AG04449 (cell line): ENCODE measurements around the gene TMEM117.

Experiments
- CTCF ChIA-PET: fragments of 350-600 bp; formaldehyde crosslinking; extraction: SDS; loops from one replicate; lab custom pipeline; 2021; ENCODE audit warnings: antibody characterized with exemption; lab: Yijun Ruan, JAX
- POLR2A ChIA-PET: fragments of 400-600, 350-600 bp; formaldehyde crosslinking; extraction: SDS; loops from one replicate; lab custom pipeline; 2020; ENCODE audit warnings: antibody characterized with exemption, inconsistent platforms; lab: Yijun Ruan, JAX
- DNase-seq: peaks from one replicate; pipeline ENCODE4 v3.0.0-alpha.2; 2010; ENCODE audit warnings: low read depth, low spot score
- H3K4me3 ChIP-seq: 2 replicates; pipeline ENCODE4 v1.5.1; 2011; ENCODE audit warnings: low read depth, mild to moderate bottlenecking, control low read depth, low read length
- TF ChIP-seq, protein P1 (sequence below): IDR thresholded peaks from one replicate; pipeline ENCODE4 v1.5.1; 2011; ENCODE audit warnings: mild to moderate bottlenecking, moderate library complexity, low read length, control low read depth, inconsistent platforms; ENCODE audit not compliant: insufficient read depth; ENCODE audit errors: missing control alignments

TMEM117 gene

DNA sequence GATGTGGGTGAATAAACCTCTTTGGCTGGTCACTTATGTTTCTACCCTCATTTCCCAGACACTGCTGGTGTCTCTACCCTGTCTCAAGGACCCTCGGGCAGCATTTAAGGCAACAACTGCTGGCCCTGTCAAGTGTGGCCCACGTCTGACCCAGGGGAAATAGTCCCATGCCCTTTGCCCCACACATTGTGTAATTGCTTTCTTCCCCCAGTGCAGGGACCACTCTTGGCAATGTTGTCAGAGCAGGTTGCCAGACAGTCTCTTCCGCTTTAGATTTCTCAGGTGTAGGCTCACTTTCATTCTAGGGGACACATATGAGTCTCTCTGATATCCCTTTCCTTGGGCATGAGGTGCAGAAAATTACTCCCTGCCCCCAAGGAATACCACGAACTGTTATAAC is 216.7 kb downstream of the TMEM117 start:
- TF ChIP-seq, protein P1, sequence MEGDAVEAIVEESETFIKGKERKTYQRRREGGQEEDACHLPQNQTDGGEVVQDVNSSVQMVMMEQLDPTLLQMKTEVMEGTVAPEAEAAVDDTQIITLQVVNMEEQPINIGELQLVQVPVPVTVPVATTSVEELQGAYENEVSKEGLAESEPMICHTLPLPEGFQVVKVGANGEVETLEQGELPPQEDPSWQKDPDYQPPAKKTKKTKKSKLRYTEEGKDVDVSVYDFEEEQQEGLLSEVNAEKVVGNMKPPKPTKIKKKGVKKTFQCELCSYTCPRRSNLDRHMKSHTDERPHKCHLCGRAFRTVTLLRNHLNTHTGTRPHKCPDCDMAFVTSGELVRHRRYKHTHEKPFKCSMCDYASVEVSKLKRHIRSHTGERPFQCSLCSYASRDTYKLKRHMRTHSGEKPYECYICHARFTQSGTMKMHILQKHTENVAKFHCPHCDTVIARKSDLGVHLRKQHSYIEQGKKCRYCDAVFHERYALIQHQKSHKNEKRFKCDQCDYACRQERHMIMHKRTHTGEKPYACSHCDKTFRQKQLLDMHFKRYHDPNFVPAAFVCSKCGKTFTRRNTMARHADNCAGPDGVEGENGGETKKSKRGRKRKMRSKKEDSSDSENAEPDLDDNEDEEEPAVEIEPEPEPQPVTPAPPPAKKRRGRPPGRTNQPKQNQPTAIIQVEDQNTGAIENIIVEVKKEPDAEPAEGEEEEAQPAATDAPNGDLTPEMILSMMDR = no peak
- H3K4me3 ChIP-seq = no peak overlapping the region
- ChIA-PET POLR2A (no interaction called here), CTCF (no interaction called here)
- DNase-seq = no peak

DNA sequence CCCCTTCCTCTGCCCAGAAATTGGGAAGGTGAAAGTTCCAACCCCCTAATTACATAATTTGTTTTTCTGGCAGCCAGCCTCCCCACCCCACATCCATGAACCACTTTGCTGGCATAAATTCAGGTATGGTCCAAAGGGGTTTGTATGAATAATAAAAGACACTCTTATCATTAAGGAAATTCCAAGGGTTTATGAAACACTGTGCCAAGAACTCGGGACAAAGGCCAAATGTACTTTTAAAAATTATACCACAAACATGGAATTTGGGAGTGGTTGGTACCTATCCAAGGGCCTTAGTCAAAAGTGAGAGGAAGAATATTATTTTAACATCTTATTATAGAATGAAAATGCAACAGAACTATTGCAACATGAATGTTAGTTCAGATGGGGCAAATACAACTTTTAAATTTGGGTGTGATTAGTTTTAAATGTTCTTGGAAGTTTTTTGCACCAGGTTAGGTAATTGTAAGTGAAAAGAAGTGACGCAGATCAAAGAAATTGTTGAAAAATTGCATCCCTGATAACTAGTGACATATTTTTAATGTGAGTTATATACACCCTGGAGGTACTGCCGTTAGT is 217.8 kb downstream of the TMEM117 start:
- CTCF ChIA-PET = no interaction called here
- POLR2A ChIA-PET = no interaction called here
- peak; percentile 23 for DNase-seq
- TF ChIP-seq, protein P1 = no peak
- H3K4me3 ChIP-seq = no peak overlapping the region

DNA sequence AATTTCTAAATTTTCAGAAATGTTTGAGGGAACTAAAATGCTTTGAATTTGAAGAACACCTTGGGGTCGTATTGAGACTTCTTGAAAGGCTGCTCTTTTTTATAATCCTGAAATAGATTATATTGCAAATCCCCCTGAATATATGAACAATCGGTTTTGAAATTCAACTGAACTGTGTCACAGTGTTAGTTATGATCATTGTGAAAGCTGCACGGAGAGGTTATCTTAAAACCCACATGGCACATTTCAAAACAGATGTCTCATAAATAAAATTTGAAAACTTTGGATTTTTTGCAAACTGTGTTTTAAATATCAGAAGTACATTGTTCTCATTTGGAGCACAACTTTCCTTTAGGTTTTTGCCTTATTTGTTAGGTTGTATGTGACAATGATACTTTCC is 218.4 kb downstream of the TMEM117 start:
- DNase-seq = no peak
- CTCF ChIA-PET = no interaction called here
- POLR2A ChIA-PET = no interaction called here
- H3K4me3 ChIP-seq = no peak overlapping the region
- TF ChIP-seq, protein P1 = no peak

DNA sequence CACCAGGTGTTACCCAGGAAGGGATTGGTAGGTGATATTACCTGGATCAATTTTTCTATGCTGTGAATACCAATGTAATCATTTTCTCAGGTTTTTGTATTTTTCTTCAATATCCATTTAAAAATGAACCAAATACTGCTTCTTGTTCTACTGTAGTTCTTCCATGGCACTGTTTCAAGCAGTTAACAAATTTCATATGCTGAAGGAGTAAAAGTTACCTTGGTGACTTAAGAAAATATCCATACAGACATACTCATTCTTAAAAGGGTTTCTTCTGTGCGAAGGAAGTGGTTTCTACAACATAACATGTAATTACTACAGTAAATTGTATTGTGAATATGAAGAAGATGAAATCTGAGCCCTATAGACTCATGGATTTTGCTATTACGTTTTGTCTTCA is 222.5 kb downstream of the TMEM117 start:
- no peak overlapping the region for H3K4me3 ChIP-seq
- no peak for DNase-seq
- ChIA-PET POLR2A (no interaction called here), CTCF (no interaction called here)
- TF ChIP-seq, protein P1 = no peak

- DNase-seq = no peak
- TF ChIP-seq, protein P1 = no peak
- H3K4me3 ChIP-seq = no peak overlapping the region
- ChIA-PET CTCF (interaction anchor here (1.0 kb wide), 1 partner anchor 9 kb away, joined by 3 read pairs; no protein-coding TSS in a partner anchor), POLR2A (no interaction called here)
Observed at GRCh38 chr12:44059476-44059875, 223.6 kb downstream of the TMEM117 start.

DNA sequence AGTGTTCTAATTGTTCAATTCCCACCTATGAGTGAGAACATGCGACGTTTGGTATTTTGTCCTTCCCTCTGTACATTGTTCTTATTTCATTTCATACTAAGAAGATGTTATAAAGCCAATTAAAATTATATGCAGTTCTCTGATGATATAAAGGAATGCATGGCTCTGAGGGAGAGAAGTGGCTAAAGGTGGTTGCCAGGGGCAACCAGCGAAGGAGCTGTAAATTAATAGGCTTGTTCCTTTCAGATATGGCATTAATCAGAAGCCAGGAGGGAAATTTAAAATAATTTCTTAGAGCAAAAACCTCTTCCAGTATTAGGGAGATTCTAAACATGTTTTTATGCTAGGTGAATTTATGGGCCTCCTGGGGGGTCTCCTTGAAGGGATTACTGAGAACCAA is 227.8 kb downstream of the TMEM117 start:
- ChIA-PET CTCF (no interaction called here), POLR2A (no interaction called here)
- no peak for DNase-seq
- no peak overlapping the region for H3K4me3 ChIP-seq
- TF ChIP-seq, protein P1 = no peak
